ENCODE results near the gene MN1.

MN1 gene

DNA sequence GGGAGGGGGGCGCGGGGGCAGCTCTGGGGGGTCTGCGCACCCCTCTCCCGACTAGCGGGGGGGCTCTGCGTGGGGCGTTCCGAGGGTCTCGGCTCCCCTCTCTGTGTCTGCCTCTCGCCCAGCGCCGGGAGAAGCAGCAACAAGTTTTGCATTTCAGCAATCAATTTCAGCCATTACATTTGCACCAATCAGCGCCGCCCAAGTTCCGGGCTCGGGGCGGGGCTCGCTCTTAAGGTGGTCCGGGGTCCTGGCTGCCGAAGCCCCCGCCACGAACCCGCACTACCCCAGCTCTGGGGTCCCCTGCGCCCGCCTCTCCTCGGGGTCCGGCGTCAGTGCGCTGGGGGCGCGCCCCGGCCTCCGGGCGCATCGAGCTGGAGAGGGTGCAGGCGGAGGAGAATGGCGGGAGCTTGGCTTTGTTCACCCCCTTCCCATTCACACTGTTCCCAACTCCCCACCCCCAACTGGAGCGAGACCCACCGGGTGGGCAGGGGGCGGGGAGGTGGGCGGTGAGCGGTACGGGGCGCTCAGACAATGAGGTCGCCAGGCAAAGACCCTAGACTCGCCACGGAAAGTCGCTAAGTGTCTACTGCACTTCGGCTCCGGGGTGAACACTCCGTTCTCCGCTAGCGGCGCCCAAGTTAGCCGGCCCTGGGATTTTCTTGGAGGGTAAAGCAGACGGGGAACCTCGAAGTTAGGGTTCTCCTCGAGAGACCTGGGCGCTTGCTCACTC lies at the start of gene MN1:
TSS of gene MN1 (minus strand) at position 141 of the 730 bp plus-strand sequence. CDS start 1,213 bp downstream, outside the sequence.
- peak in 1 of 4 experiments; percentile 18 for DNase-seq (ENCODE audit: low read depth in 4 of 4, low spot score in 1 of 4)

DNA sequence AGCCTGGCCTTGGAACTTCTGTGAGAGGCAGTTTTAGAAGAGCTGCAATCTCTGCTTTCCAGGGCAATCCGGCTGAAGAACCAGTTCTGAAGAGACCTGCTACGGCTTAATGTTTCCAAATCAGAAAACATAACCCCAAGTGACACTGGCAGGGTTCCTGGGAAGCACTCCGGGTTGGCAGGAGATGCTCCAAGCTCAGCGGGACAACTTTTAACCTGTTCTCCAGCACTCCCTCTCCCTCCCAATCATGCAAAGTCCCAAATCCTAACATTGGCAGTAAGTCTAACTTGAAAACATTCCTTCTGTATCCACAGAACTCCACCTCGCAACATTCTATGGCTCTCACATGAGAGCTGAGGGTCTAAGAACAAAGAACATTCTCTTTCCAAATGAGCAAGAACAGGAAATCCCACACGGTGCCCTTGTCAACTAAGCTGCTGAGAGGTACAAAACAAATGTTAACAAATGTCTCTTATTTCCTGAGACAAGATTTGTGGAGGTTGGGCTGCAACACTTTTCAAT lies 48.5 kb upstream of the MN1 start:
- DNase-seq (ENCODE audit: low read depth in 4 of 4, low spot score in 1 of 4) = no peak

DNA sequence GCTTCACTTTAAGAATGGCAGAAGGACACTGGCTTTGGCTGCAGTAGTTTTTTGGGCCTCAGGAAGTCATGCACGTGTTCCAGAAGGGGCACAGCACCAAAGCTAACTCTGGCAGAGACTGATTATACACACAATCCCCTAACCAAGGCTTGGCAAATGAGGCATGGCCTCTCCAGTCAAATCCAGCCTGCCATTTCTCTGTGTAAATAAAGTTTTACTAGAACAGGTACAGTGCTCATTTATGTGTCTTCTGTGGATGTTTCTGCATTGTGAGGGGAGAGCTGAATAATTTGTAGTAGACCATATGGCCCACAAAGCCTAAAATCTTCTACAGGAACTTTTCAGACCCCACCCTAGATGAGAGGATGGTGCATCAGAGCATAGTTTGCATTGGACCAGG lies 46.4 kb upstream of the MN1 start:
- no peak for DNase-seq (ENCODE audit: low read depth in 4 of 4, low spot score in 1 of 4)

DNA sequence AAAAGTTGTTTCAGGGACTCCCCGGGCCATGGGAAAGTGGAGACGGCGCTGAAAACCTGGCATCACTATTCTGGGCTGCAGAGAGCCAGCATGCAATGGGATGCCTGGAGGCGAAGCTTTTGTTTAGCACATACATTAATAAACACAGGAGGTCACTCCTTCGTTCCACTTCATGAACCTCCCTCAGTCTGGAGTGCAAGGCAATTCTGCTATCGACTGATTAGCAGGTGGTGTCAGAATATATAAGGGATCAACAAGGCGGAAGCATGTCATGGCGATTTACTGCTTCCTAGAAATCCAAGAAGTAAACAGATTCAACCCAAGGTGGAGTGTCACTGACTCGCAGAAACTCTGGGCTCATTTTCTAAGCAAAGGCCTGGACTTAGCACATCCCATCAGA lies 45.4 kb upstream of the MN1 start:
- no peak for DNase-seq (ENCODE audit: low read depth in 4 of 4, low spot score in 1 of 4)

DNA sequence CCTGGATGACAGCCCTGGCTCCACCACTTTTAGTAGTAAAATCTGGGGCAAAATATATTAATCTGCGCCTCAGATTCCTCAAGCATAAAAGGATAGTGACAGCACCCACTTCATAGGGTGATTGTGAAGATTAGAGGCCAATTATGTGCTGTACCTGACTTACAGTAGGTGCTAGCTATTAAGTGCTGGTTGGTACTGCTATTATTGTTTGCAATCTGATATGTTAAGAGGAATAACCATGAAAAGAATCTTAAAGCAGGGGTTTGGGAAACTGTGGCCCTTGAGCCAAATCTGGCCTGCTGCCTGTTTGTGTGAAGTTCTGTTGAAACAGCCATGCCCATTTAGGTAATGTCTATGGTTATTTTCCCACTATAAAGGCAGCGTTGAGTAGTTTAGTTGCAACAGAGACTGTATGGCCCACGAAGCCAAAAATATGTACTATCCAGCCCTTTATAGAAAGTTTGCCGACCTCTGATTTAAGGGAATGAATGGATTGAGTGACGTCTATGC lies 44.7 kb upstream of the MN1 start:
- DNase-seq (ENCODE audit: low read depth in 4 of 4, low spot score in 1 of 4) = no peak

DNA sequence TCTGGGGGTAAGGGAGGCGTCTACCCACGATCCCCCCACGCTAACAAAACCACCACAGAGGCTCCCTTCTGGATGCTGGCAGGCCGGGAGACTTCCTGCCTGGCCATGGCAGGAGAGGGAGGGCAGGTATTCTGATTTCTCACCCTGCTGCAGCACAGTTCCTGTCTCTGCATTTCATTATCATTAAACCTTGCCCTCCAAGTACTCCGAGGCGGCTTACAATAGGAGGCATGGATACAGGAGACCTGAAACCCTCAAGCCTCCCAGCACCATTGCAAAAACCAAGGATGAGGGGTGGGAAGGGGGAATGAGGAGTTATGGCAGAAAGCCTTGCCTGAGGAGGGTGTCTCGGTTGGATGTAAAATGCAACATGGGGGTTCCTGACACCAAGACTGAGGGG lies 44.1 kb upstream of the MN1 start:
- DNase-seq (ENCODE audit: low read depth in 4 of 4, low spot score in 1 of 4) = no peak

DNA sequence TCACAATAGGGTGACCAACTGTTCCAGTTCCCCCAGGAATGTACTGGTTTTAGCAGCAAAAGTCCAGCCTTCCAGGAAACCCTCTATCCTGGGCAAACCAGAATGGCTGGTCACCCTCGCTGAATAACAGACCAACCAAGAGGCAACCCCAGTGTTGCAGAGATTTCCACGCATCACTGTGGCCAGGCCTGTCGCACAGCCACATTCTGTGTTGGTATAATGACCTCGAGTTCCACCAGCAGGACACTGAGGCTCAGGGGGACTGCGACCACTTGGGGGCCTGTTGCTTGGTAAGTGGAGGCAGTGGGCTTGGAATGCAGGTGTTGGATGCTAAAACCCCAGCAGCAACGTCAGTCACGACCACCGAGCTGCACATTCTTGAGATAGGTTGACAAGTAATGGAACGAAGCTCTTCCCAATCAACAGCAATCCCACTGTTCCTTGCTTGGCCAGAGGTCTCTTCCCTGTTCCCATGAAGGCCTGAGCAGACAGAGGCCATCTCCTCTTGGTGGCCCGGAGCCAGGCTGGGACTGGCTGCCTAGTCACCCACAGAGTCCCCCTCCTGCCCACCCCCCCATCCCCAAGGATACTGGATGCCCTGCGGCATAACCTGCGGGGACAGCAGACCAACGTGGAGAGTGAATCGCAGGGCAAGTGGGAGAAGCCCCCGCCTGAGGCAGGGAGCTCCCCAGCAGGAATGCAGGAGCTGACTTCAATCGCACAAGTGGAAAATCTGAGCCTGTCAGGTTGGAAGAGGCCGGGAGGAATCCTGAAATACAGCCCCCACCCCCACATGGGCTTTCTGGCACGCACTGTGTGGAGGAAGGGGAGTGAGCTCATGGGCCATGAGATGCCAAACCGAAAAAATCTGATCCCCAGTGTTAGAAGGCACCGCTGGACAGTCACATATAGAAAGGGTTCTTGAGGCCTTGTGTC lies 43.4 kb upstream of the MN1 start:
- no peak for DNase-seq (ENCODE audit: low read depth in 4 of 4, low spot score in 1 of 4)

DNA sequence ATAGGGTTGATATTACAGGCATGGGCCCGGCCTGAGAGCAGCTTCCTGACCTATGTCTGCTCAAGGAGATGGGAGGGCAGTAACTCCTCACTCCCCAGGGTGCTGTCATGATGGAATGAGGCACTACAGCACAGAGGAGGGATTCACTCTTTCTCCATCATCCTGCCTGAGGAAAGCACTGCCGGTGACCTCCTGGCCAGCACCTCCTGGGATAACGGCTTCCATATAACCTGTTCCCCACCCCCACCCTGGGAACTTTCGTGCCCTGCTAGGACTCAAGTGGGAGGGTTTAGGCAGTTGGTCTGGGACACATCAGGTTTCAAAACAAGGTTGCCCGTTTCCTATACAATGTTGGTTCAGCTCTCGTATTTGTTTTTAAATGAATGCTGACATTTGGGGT lies 42.7 kb upstream of the MN1 start:
- DNase-seq (ENCODE audit: low read depth in 4 of 4, low spot score in 1 of 4) = no peak

DNA sequence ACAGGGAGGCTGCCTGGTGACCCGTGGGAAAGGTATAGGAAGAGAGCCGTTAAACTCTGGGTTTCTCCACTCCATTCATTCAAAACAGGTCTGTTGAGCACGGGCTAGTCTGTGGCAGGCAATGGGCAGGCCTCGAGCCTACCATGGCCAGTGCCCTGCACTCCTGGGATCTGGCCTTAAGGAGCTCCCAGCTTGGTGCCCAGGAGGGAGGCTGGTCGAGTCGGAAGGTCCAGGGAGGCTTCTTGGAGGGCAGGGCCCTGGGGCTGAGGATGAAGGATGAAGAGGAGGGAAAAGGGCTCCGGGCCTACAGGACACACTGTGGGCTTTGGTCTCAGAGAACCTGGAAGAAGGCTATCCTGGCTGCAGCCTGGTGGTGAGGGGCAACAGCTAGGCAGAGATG lies 41.9 kb upstream of the MN1 start:
- DNase-seq (ENCODE audit: low read depth in 4 of 4, low spot score in 1 of 4) = no peak

DNA sequence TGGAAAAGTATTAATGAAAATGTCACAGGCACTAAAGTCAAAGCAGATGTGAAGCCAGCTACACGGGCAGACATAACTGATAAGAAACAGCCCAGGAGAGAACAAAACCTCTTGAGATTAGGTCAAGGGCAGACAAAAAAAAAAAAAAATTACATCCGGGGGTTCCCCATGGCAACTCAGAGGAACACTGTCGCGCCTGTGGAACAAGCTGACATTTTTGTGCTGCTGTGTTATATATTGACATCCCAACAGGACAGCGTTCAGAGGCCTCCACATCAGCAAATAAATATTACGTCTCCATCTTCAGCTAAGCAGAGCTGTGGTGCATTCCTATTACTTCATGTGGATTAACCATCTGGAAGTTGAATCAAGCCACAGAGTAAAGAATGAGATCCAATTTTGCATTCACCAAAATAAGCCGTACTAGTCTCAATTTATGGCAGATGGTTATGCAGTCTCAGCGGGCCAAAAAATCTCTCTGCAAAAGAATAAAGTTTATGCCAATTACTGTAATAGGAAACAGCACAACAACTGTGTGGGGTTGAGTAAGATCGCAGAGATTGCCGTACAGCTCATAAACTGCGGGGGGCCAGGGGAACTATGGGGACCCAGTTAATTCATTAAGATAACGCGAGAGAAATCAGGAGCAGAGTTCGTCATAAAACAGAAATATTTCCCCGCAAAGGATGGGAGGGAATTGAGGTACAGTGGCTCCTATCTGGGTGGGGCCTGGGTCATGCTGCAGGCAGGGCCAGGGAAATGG lies 41.3 kb upstream of the MN1 start:
- no peak for DNase-seq (ENCODE audit: low read depth in 4 of 4, low spot score in 1 of 4)

DNA sequence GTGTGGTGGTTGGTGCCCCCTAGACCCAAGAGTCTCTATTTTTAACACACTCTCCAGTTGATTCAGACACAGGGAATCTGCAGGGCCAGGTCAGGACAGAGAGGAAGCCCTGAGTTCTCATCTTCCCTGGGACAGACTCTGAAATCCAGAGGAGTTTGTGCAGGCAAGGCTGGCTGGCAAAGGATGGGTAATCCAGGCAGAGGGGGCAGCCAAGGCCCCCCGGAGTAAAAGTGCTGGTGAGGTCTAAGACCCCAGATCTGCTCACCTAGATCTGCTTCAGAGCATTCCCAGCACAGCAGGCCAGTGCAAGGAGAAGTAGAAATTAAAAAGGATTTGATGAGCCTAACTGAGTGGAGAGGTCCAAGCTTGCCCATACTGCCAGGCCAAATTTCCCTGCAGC lies 40.6 kb upstream of the MN1 start:
- DNase-seq (ENCODE audit: low read depth in 4 of 4, low spot score in 1 of 4) = no peak

DNA sequence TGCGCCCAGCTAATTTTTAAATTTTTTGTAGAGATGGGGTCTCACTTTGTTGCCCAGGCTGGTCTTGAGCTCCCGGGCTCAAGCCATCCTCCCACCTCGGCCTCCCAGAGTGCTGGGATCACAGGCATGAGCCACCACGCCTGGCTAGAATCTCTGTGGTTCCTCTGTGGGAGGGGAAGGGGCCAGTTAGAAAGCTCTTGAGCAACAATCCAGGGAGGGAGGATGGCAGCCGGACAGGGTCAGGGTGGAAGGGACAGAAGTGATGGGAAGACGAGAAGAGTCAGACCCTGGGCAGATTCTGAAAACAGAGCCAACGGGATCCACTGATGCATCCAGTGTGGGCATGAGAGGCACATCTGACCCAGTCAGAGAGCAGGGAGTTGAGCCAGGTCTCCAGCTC lies 38.9 kb upstream of the MN1 start:
- DNase-seq (ENCODE audit: low read depth in 4 of 4, low spot score in 1 of 4) = no peak

DNA sequence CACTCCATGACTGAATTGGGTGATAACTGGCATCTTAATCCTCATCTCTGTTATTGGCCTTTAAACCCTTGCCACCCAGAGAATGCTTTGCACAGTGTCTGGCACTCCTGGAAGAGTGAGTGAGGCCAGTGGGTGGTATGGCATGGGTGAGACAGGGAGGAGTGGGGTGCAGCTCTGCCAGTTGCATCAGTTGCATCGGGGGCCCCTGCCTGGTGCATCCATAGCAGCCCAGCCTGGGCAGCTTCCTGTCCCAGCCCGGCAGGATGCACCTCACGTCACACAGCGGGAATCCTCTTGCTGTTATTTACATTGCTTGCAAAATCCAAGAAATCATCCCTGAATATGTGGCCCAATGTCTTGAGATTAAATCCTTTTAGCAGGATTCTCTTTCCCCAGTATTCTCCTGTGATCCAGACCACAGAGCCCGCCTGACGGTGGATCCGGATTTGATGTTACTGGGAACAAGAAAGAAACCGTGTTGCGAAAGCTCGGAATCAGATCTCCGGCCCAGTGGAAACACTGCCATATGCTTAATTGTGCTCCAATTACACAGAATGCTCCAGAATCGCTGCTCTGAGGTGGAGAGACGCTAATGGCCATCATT lies 37.6 kb upstream of the MN1 start:
- DNase-seq (ENCODE audit: low read depth in 4 of 4, low spot score in 1 of 4) = no peak

DNA sequence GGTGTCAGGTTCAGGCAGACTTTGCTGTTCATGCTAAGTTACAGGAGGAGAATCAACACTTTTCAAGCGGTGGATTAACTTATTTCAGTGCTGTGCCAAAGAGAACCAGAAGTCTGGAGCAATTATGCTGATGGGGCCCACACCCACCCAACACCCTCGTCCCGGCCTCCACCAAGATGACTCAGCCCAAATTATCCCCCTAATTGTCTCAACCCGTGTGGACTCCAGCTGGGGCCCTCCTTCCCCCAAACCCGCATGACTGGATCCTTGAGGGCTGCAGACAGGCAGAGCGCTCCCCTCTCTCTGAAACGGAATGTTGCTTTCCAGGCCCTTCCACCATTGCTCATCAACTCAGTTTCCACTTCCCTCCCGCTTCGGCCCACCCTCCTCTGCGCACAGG lies 34.6 kb upstream of the MN1 start:
- DNase-seq (ENCODE audit: low read depth in 4 of 4, low spot score in 1 of 4) = no peak

DNA sequence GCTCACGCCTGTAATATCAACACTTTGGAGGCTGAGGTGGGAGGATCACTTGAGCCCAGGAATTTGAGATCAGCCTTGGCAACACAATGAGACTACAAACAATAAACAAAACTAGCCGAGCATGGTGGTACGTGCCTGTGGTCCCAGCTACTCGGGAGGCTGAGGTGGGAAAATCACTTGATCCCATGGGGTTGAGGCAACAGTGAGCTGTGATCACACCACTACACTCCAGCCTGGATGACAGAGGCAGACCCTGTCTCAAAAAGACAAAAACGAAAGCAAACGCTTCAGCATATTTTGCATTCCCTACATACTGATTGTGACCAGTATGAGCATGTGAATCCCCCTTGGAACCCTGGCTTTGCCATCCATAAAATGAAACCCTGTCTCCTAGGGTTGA lies 33.9 kb upstream of the MN1 start:
- no peak for DNase-seq (ENCODE audit: low read depth in 4 of 4, low spot score in 1 of 4)

DNA sequence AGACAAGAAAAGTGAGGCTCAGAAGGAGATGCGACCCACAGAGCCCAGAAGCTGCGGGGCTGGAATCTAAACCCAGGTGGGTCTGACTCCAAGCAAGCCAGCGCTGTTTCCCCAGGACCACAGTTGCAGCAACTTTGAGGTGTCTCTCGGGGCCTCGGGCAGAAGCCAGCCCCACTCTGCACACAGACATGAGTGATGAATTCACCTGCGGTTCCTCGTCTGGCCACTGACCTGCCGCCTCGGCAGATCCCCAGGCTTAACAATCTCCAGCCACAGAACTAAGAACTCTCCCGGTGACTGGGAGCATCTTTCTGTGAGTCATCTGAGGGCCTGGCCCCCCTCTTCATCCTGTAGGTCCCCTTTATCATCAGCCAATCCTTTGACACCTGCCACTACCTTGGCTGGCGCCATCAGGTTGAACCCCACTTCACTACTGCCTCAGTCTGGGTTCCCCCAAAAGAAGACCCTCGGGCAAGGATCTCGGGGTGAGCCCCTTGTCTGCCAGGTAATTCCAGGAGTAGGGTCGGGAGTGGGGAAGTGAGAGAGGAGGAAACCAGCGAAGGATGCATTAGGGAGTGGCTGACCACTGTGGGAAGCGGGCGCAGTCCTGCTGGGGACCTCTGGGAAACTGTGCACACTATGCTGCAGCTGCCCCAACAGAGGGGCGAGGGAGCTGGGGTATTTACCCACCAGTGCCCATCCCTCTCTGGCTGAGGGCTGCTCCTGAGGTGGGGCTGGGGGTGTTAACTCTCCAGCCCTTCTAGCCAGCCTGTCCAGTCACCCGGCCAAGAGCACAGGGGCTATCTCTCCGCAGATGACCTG lies 33.0 kb upstream of the MN1 start:
- no peak for DNase-seq (ENCODE audit: low read depth in 4 of 4, low spot score in 1 of 4)

DNA sequence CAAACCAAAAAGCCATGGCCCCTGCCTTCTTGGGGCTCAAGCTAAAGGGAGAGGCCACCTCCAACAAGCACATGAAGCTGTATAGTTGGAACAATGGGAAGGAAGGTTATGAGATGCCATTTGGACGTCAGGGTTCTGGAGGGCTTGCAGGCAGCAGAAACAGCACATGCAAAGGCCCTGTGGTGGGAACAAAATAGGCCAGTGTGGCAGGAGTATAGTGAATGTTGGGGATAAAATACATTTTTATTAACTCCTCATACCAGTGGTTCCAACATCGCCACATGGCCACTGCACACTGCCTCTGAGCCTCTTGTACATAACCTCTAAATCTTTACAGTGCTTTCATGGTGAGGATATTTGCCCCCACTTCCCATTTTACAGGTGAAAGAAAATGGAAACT lies 32.2 kb upstream of the MN1 start:
- DNase-seq (ENCODE audit: low read depth in 4 of 4, low spot score in 1 of 4) = no peak

DNA sequence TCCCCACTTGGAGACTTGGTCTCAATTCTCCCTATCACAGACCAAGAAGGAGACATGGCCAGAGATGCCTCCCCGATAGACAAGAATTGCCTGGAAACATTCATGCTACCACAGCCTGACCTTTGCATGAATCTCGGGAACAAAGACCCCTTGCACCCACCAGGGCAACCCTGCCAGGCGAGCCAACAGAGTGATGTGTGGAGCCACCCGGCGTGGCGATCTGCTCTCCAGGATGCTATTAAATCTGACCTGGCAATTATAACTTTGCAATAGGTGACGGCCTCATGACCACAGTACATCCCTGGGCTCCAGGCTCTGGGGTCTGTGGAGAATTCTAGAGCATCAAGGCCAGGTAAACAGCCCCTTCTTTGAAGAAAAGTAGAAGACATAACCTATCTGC lies 31.1 kb upstream of the MN1 start:
- no peak for DNase-seq (ENCODE audit: low read depth in 4 of 4, low spot score in 1 of 4)

DNA sequence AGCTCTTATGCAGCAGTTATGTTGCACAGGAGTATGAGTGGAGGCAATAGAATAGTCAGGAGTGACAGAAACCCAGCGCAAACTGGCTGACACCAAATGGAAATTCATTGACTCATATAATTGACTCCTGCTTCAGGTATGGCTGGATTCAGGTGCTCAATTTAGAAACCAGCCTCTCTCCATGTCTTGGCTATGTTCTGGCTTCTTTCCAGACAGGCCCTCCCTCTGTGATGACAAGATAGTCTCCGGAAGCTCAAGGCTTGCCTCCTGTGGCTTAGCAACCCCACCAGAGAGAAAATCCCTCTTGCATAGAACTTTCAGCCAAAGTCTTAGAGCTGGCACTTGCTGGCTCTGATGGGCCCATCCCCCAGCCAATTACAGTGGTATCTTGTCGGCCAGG lies 28.1 kb upstream of the MN1 start:
- no peak for DNase-seq (ENCODE audit: low read depth in 4 of 4, low spot score in 1 of 4)

Data from stimulated activated CD4-positive, alpha-beta T cell treated with anti-CD3 and anti-CD28 coated beads, Interleukin-1b, Interleukin-23, amount 100 ng/mL, for 24 hours (primary cell).